ENCODE data around the gene SAMD14.

Gene SAMD14

GRCh38 chr17:50072130-50072529, 57.8 kb downstream of the SAMD14 start:
- no peaks in the 10 kb centered on the region for H3K79me2 ChIP-seq (ENCODE audit: insufficient read depth, low read length)
- ATAC-seq (ENCODE audit: insufficient read depth, low read depth), result peak; percentile 64; the same call in 2 of the 3 replicates
- peaks cover 8% of the 10 kb centered on the region for H3K27me3 ChIP-seq (ENCODE audit: insufficient read depth, low read length, poor library complexity)

GRCh38 chr17:50071692-50072091, 58.3 kb downstream of the SAMD14 start:
- no peak overlapping the region for H3K4me3 ChIP-seq (ENCODE audit: low read depth in 1 of 2, low read length in 2 of 2)
- no peak overlapping the region for H3K4me2 ChIP-seq (ENCODE audit: insufficient read depth, low read length)
- H3K9me3 ChIP-seq (ENCODE audit: insufficient read depth, low read length, severe bottlenecking), result no peaks in the 10 kb centered on the region
- H3K27ac ChIP-seq (ENCODE audit: low read length), result no peak overlapping the region
- TF ChIP-seq CTCF (IDR thresholded peaks at IDR 0.05; ENCODE audit: borderline replicate concordance, extremely low read depth, low read length, poor library complexity, severe bottlenecking) (no peak), EZH2 (IDR thresholded peaks at IDR 0.05; ENCODE audit: borderline replicate concordance, low read depth, low read length, severe bottlenecking) (no peak)
- H3K36me3 ChIP-seq (ENCODE audit: insufficient read depth, low read length), result no peaks in the 10 kb centered on the region
- H3K27me3 ChIP-seq (ENCODE audit: insufficient read depth, low read length, poor library complexity), result peaks cover 13% of the 10 kb centered on the region
- no peaks in the 10 kb centered on the region for H3K4me1 ChIP-seq (ENCODE audit: insufficient read depth, low read length)
- DNase-seq (no peak), ATAC-seq (ENCODE audit: insufficient read depth, low read depth) (no peak)
- H4K20me1 ChIP-seq (ENCODE audit: insufficient read depth, low read length), result peaks cover 3% of the 10 kb centered on the region
- no peaks in the 10 kb centered on the region for H3K79me2 ChIP-seq (ENCODE audit: insufficient read depth, low read length)
- no peak overlapping the region for H3K9ac ChIP-seq (ENCODE audit: low read depth, low read length)
- H2AFZ ChIP-seq (ENCODE audit: low read depth, low read length), result no peak overlapping the region

More at GRCh38 chr17:50072130-50072529, 57.8 kb downstream of the SAMD14 start:
- Histone ChIP-seq H3K4me1 (ENCODE audit: insufficient read depth, low read length) (no peaks in the 10 kb centered on the region), H4K20me1 (ENCODE audit: insufficient read depth, low read length) (peaks cover 3% of the 10 kb centered on the region), H3K27ac (ENCODE audit: low read length) (no peak overlapping the region), H3K36me3 (ENCODE audit: insufficient read depth, low read length) (no peaks in the 10 kb centered on the region), H3K4me2 (ENCODE audit: insufficient read depth, low read length) (no peak overlapping the region), H2AFZ (ENCODE audit: low read depth, low read length) (no peak overlapping the region), H3K4me3 (ENCODE audit: low read depth in 1 of 2, low read length in 2 of 2) (no peak overlapping the region), H3K9me3 (ENCODE audit: insufficient read depth, low read length, severe bottlenecking) (no peaks in the 10 kb centered on the region), H3K9ac (ENCODE audit: low read depth, low read length) (no peak overlapping the region)
- peak; percentile 30 for DNase-seq
- TF ChIP-seq CTCF (IDR thresholded peaks at IDR 0.05; ENCODE audit: borderline replicate concordance, extremely low read depth, low read length, poor library complexity, severe bottlenecking), result no peak
- no peak for TF ChIP-seq EZH2 (IDR thresholded peaks at IDR 0.05; ENCODE audit: borderline replicate concordance, low read depth, low read length, severe bottlenecking)

- Histone ChIP-seq H3K4me2 (ENCODE audit: insufficient read depth, low read length) (no peak overlapping the region), H3K9ac (ENCODE audit: low read depth, low read length) (no peak overlapping the region), H4K20me1 (ENCODE audit: insufficient read depth, low read length) (peaks cover 3% of the 10 kb centered on the region), H3K36me3 (ENCODE audit: insufficient read depth, low read length) (no peaks in the 10 kb centered on the region), H3K9me3 (ENCODE audit: insufficient read depth, low read length, severe bottlenecking) (no peaks in the 10 kb centered on the region), H3K27me3 (ENCODE audit: insufficient read depth, low read length, poor library complexity) (peaks cover 13% of the 10 kb centered on the region), H3K27ac (ENCODE audit: low read length) (no peak overlapping the region), H3K4me3 (ENCODE audit: low read depth in 1 of 2, low read length in 2 of 2) (no peak overlapping the region), H2AFZ (ENCODE audit: low read depth, low read length) (no peak overlapping the region), H3K4me1 (ENCODE audit: insufficient read depth, low read length) (no peaks in the 10 kb centered on the region), H3K79me2 (ENCODE audit: insufficient read depth, low read length) (no peaks in the 10 kb centered on the region)
- no peak for TF ChIP-seq EZH2 (IDR thresholded peaks at IDR 0.05; ENCODE audit: borderline replicate concordance, low read depth, low read length, severe bottlenecking)
- no peak for ATAC-seq (ENCODE audit: insufficient read depth, low read depth)
- no peak for DNase-seq
These were observed 58.9 kb downstream of the SAMD14 start for GRCh38 chr17:50070908-50071680.

DNA sequence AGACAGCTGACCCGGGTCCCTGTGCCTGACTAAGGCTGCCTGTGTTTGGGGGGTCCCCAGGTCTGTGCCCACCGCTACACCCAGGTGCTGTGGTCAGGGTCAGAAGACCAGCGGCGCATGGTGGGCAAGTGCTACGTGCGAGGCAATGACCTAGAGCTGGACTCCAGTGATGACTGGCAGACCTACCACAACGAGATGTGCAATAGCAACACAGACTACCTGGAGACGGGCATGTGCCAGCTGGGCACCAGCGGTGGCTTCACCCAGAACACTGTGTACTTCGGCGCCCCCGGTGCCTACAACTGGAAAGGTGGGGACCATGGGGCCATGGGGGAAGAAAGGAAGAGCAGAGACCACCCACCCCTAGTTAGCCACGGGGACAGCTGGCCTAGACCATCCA, 62.0 kb downstream of the SAMD14 start:
- TF ChIP-seq EZH2 (IDR thresholded peaks at IDR 0.05; ENCODE audit: borderline replicate concordance, low read depth, low read length, severe bottlenecking), result no peak
- TF ChIP-seq CTCF (IDR thresholded peaks at IDR 0.05; ENCODE audit: borderline replicate concordance, extremely low read depth, low read length, poor library complexity, severe bottlenecking), result no peak
- Histone ChIP-seq H3K9ac (ENCODE audit: low read depth, low read length) (no peak overlapping the region), H2AFZ (ENCODE audit: low read depth, low read length) (no peak overlapping the region), H3K4me2 (ENCODE audit: insufficient read depth, low read length) (no peak overlapping the region), H3K4me3 (ENCODE audit: low read depth in 1 of 2, low read length in 2 of 2) (no peak overlapping the region), H3K36me3 (ENCODE audit: insufficient read depth, low read length) (no peaks in the 10 kb centered on the region), H3K79me2 (ENCODE audit: insufficient read depth, low read length) (no peaks in the 10 kb centered on the region), H3K9me3 (ENCODE audit: insufficient read depth, low read length, severe bottlenecking) (no peaks in the 10 kb centered on the region), H3K4me1 (ENCODE audit: insufficient read depth, low read length) (no peaks in the 10 kb centered on the region), H4K20me1 (ENCODE audit: insufficient read depth, low read length) (peaks cover 4% of the 10 kb centered on the region), H3K27me3 (ENCODE audit: insufficient read depth, low read length, poor library complexity) (peaks cover 14% of the 10 kb centered on the region), H3K27ac (ENCODE audit: low read length) (no peak overlapping the region)
- ATAC-seq (ENCODE audit: insufficient read depth, low read depth), result no peak
- DNase-seq, result no peak

Data from DND-41 (cell line).